Heart right ventricle (tissue), 16 donors: ENCODE data around the gene RNH1. TPM values are rescaled to one million over a fixed set of nuclear protein-coding genes. Genes with fewer than 3 reads are reported as not detected.

ENCODE experiments used
- ATAC-seq, 8 donors: fragments of 200-7000 bp; cut with Tn5 transposase; one replicate each; pipeline ENCODE4 v1.9.1; 2020; ENCODE audit warnings: mild to moderate bottlenecking in 8 of 8, moderate library complexity in 8 of 8, moderate number of reproducible peaks in 1 of 8
- DNase-seq, 2 donors: peaks; one replicate each; pipeline ENCODE4 v3.0.0-alpha.2; 2020
- H3K27ac ChIP-seq, 10 donors: fragments of 200-600 bp; sonication (generic) in 2 of 10; one replicate each; pipeline versions ENCODE4 v1.5.0 to v1.8.0; 2020 to 2022; ENCODE audit warnings: mild to moderate bottlenecking in 3 of 10
- H3K27me3 ChIP-seq, 7 donors: fragments of 200-600 bp; one replicate each; pipeline ENCODE4 v1.8.0; 2021 to 2022; ENCODE audit warnings: mild to moderate bottlenecking in 2 of 7
- H3K36me3 ChIP-seq, 9 donors: fragments of 200-600 bp; sonication (generic) in 1 of 9; one replicate each; pipeline versions ENCODE4 v1.5.0 to v1.8.0; 2020 to 2022; ENCODE audit warnings: mild to moderate bottlenecking in 2 of 9
- H3K4me1 ChIP-seq, 9 donors: fragments of 200-600 bp; sonication (generic) in 1 of 9; one replicate each; pipeline versions ENCODE4 v1.5.0 to v1.8.0; 2020 to 2022; ENCODE audit warnings: mild to moderate bottlenecking in 4 of 9
- H3K4me3 ChIP-seq, 10 donors: fragments of 200-600 bp; sonication (generic) in 2 of 10; one replicate each; pipeline versions ENCODE4 v1.5.0 to v1.8.0; 2020 to 2022; ENCODE audit warnings: mild to moderate bottlenecking in 7 of 10, moderate library complexity in 2 of 10
- H3K9me3 ChIP-seq, 11 donors: fragments of 200-600 bp in 10 of 11; sonication (generic) in 2 of 11; one replicate each; pipeline versions ENCODE4 v1.5.0 to v1.8.0; 2013 to 2022; ENCODE audit warnings: mild to moderate bottlenecking in 2 of 11, control low read depth in 1 of 11, moderate library complexity in 1 of 11
- CTCF ChIP-seq, 9 donors: fragments of 200-600 bp; sonication (generic) in 2 of 9; IDR thresholded peaks; one replicate each; pipeline versions ENCODE4 v1.5.0 to v1.8.0; 2021 to 2022; ENCODE audit warnings: antibody characterized with exemption in 9 of 9, mild to moderate bottlenecking in 5 of 9, moderate library complexity in 1 of 9
- WGBS, 2 donors: extraction: QIAGEN DNeasy Blood & Tissue Kit; methylation state at CpG; one replicate each; pipeline ENCODE4 v1.1.7; 2013; ENCODE audit warnings: inconsistent platforms in 1 of 2; 5-methylcytosine and 5-hydroxymethylcytosine counted together
- intact Hi-C, 10 donors: fragments of 100-400 bp; cut with DNase I; formaldehyde crosslinking; loops; one replicate each; pipeline versions ENCODE4 v1.11.1 to v1.14.2; 2022
- polyA plus RNA-seq, 2 donors: library from polyadenylated mRNA; stranded (reverse); fragments of 200-250 nt; gene quantifications; one replicate each; pipeline ENCODE4 v1.2.3, GENCODE V29; 2013
- total RNA-seq, 10 donors: library from RNA; stranded (reverse); fragmentation: NEBNext Ultra II Directional in 3 of 10; extraction: Animal tissue kit (Norgen Biotek cat#: 25700) in 3 of 10; gene quantifications; one replicate each; pipeline versions ENCODE4 v1.2.1 to v1.2.4, GENCODE V29; 2021 to 2023
- donor health status: Arrhythmogenic right ventricular cardiomyopathy.
- donor health status: ischemic (EF 13 %, LVEDD 7.1; RV severe dilation, severe dysfunction).
- donor health status: healthy with polysubstance abuse.
- donor health status: DM: no; HTN: yes; CAD: no.
- donor health status: DM: no; HTN: no; CAD: no.
- donor health status: ischemic (EF 25% LVEDD 6.9; RV normal size, moderate dysfunction).
- donor health status: ischemic (EF 25% LVEDD 5.7; RV mildly dilated, moderate dysfunction).
- donor health status: healthy.
- donor health status: DM: yes; HTN: yes; CAD: no.
- donor health status: Ischemic cardiomyopathy.
- donor health status: ischemic (EF 35%, LVEDD 5.7; RV mildly dilated, moderate dysfunction).
- donor health status: nonischemic (EF 11% LVEDD 7.7; RV severe dilation, severe dysfunction).
- donor health status: DM: yes; HTN: yes; CAD: no.
- donor health status: PGD.
- donor health status: ischemic (EF 29% LVEDD 5.4; RV normal size, mild dysfunction).
- donor health status: nonischemic (EF 23%, LVEDD 6.1; RV moderate dilation, normal function).

The RNH1 gene
- total and polyA plus RNA-seq, 12 donors, result 37.4 to 221 (median 153) TPM

DNA sequence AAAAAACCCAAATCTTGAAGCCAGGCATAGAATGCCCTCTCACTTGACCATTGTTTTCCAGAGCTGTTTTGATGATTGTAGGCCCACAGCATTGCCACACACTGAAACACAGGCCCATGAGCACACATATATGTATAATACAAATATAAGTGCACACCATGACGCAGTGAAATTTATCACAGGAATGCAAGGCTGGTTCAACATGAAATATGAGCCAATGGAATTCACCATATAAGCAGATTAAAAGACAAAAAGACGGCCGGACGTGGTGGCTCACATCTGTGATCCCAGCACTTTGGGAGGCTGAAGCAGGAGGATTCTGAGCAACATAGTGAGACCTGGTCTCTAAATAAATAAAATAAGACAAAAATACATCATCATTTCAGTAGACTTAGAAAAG lies 9.4 kb upstream of the RNH1 start:
- Histone ChIP-seq H3K9me3 (peaks cover 0 to 14% (median 0%) of the 10 kb centered on the region in 11 donors), H3K36me3 (peaks cover 0 to 42% (median 0%) of the 10 kb centered on the region in 9 donors), H3K4me1 (peaks cover 0 to 11% (median 5%) of the 10 kb centered on the region in 9 donors), H3K27ac (no peak overlapping the region), H3K27me3 (no peaks in the 10 kb centered on the region), H3K4me3 (no peak overlapping the region)
- DNase-seq (no peak), ATAC-seq (no peak)
- intact Hi-C loops, result loop anchor here in 5 of 10 donors (5.0 to 10.0 kb wide), 5 partner anchors 58 to 122 kb away; partner anchors contain the start of genes PHRF1 (in 1 of the 5) and PKP3 (in 1 of the 5)
- no peak for TF ChIP-seq CTCF (IDR thresholded peaks at IDR 0.05)
- WGBS, 2 donors, result 96 to 97% methylated on average over 4 of the region's 4 CpGs

- Histone ChIP-seq H3K36me3 (peaks cover 0 to 53% (median 0%) of the 10 kb centered on the region in 9 donors), H3K4me1 (peaks cover 0 to 11% (median 5%) of the 10 kb centered on the region in 9 donors), H3K9me3 (peaks cover 0 to 14% (median 0%) of the 10 kb centered on the region in 11 donors), H3K27me3 (no peaks in the 10 kb centered on the region), H3K4me3 (no peak overlapping the region), H3K27ac (no peak overlapping the region)
- ATAC-seq (no peak), DNase-seq (no peak)
- intact Hi-C loops, result loop anchor here in 5 of 10 donors (5.0 to 10.0 kb wide), 5 partner anchors 60 to 120 kb away; partner anchors contain the start of genes PHRF1 (in 1 of the 5) and PKP3 (in 1 of the 5)
- 93 to 95% methylated on average over 6 of the region's 6 CpGs for WGBS, 2 donors
- TF ChIP-seq CTCF (IDR thresholded peaks at IDR 0.05), result no peak
Measured at GRCh38 chr11:515131-515530, 8.1 kb upstream of the RNH1 start.

- Histone ChIP-seq H3K36me3 (peaks cover 0 to 58% (median 0%) of the 10 kb centered on the region in 9 donors), H3K27me3 (no peaks in the 10 kb centered on the region), H3K27ac (no peak overlapping the region), H3K9me3 (peaks cover 0 to 14% (median 0%) of the 10 kb centered on the region in 11 donors), H3K4me3 (no peak overlapping the region), H3K4me1 (peaks cover 0 to 11% (median 5%) of the 10 kb centered on the region in 9 donors)
- intact Hi-C loops, result loop anchor here in 5 of 10 donors (5.0 to 10.0 kb wide), 5 partner anchors 60 to 120 kb away; partner anchors contain the start of genes PHRF1 (in 1 of the 5) and PKP3 (in 1 of the 5)
- ATAC-seq (no peak), DNase-seq (no peak)
- no peak for TF ChIP-seq CTCF (IDR thresholded peaks at IDR 0.05)
- 92 to 93% methylated on average over 10 of the region's 10 CpGs for WGBS, 2 donors
Measured at GRCh38 chr11:514606-515005, 7.6 kb upstream of the RNH1 start.

DNA sequence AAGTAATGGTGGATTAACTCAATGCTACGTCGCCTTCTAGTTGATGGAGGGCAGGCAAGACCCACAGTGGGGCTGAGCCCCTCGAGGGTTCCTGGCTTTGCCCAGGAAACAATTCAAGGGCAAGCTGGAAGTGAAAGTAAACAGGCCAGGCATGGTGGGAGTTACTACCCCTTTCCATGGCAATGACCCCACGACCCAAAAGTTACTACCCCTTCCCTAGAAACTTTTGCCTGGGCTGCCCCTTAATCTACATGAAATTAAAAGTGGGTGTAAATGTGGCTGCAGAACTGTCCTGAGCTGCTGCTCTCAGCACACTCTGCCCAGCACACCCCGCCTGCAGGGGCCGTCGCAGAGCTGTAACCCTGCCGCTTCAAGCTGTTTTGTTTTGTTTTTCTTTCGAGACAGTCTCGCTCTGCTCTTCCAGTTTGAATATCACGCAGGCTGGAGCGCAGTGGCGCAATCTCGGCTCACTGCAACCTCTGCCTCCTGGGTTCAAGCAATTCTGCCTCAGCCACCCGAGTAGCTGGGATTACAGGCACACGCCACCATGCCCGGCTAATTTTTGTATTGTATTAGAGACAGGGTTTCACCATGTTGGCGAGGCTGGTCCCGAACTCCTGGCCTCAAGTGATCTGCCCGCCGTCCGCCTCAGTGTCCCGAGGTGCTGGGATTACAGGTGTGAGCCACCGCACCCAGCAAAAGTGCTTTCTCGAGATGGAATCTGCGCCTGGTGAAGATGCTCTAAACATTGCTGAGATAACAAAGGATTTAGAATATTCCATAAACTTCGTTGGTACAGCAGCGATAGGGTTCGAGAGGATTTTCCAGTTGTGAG lies 5.9 kb upstream of the RNH1 start:
- peaks cover 0 to 72% (median 0%) of the 10 kb centered on the region in 9 donors for H3K36me3 ChIP-seq
- H3K9me3 ChIP-seq, result peaks cover 0 to 14% (median 0%) of the 10 kb centered on the region in 11 donors
- no peak overlapping the region for H3K4me3 ChIP-seq
- H3K27me3 ChIP-seq, result no peaks in the 10 kb centered on the region
- TF ChIP-seq CTCF (IDR thresholded peaks at IDR 0.05), result no peak
- WGBS, 2 donors, result 92 to 94% methylated on average over 29 of the region's 29 CpGs
- peaks cover 0 to 5% (median 2%) of the 10 kb centered on the region in 9 donors for H3K4me1 ChIP-seq
- intact Hi-C loops, result loop anchor here in 3 of 10 donors (10.0 kb wide), 3 partner anchors 62 to 118 kb away; partner anchors contain the start of genes PHRF1 (in 1 of the 3) and PKP3 (in 1 of the 3)
- no peak overlapping the region for H3K27ac ChIP-seq
- DNase-seq (no peak), ATAC-seq (no peak)
